Inferior parietal cortex (tissue), 1 donor: ENCODE measurements around the gene KCNH1.

Experiments used
- DNase-seq: peaks from one replicate; pipeline ENCODE4 v3.0.0-alpha.2; 2016; ENCODE audit errors: extremely low spot score

The KCNH1 gene

DNA sequence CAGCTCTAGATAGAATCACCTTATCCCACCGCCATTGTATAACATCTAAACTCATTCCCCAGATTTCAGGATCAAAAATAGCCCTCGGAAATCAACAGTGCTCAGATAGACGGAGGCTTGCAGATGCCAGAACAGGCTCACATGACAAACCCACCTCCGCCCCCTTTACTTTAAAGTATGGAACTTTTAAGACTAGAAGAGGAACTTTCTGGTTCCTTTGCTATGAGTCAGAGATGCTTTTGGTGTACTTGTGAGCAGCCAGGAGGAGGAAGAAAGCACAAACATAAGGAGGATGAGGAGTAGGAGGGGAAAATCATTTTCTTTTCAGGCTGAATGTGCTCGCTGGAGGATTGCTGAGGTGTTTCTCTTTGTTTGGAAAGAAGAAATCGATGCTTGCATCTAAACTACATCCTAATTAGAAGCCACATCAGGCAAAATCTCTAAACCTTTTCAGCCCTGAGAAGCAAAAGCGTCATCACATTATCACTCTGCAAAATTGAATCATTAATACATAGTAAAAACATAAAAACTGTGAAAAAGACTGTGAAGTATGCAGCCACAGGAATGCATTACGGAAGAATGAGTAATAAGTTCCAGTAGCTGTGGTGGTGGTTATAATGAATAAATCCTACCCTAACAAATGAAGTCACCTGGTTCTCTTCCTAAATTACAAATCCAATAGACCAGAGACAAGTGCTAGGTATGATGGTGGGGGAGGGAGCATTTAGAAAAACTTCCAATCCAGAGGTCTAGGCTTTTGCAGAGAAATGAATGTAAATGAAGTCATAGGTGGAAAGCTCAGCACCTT lies 251.3 kb downstream of the KCNH1 start:
- peak; percentile 47 for DNase-seq

GRCh38 chr1:210878564-210878963 lies 255.4 kb downstream of the KCNH1 start:
- DNase-seq = no peak

- no peak for DNase-seq
Observed at GRCh38 chr1:210876275-210876674, 257.7 kb downstream of the KCNH1 start.

GRCh38 chr1:210866532-210866931 lies 267.4 kb downstream of the KCNH1 start:
- no peak for DNase-seq

DNA sequence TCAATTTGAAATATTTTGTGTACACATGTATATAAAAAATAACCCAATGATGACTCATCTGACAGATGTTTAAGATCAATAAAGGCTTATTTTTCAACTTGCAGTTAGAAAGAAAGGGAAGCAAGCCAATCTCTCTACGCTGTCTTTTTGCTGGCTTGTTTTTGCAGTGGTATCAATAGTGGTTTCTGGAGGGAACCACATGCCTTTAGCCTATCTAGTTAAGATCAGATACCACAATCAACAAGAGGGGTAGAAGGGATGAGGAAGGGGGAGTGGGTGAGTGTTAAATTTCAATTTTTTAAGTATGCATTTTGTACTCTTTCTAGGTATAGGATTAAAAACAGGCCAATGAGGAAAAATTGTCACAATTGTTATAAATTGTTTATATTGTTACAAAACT lies 276.2 kb downstream of the KCNH1 start:
- DNase-seq = no peak

- DNase-seq = no peak
Observed at GRCh38 chr1:210857146-210857663, 276.7 kb downstream of the KCNH1 start.

- DNase-seq = no peak
Observed at GRCh38 chr1:210855440-210855839, 278.5 kb downstream of the KCNH1 start.

GRCh38 chr1:210853276-210853675 lies 280.7 kb downstream of the KCNH1 start:
- no peak for DNase-seq

DNA sequence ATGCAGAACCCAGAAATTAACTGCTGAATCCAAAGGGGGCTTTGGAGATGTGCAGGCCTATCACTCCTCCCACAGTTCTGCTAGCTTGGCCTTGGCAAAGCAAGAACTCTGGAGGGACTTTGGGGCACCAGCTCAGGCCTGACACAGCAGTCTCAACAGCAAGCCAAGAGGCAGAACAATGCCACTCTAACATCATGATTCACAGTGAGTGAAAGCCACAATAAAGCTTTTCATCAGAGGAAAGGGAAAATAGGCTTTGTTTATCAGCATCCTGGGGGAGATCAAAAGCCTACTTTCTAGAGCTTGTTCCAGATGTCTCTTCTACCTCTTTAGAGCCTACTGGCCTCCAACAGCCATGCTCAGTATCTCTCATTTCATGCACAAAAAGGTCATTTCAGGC lies 283.4 kb downstream of the KCNH1 start:
- peak; percentile 87 for DNase-seq

DNA sequence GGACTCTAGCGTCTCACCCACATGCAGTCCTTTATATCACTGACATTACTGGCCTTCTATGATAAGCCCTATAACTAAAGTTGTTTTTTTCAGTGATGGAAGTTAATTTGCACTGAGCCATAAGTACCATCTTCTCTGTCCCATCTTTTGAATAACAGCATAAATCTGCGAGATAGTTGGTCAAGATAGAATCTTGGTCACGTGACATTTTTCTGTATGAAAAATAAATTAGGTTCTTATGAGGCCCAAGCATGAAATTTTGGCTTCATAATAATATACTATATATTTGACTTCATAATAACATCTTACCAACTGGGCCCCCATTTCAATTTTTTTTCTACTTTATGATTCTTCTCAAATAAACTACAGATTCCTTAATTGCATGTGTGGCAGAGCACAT lies 285.5 kb downstream of the KCNH1 start:
- DNase-seq = no peak

DNA sequence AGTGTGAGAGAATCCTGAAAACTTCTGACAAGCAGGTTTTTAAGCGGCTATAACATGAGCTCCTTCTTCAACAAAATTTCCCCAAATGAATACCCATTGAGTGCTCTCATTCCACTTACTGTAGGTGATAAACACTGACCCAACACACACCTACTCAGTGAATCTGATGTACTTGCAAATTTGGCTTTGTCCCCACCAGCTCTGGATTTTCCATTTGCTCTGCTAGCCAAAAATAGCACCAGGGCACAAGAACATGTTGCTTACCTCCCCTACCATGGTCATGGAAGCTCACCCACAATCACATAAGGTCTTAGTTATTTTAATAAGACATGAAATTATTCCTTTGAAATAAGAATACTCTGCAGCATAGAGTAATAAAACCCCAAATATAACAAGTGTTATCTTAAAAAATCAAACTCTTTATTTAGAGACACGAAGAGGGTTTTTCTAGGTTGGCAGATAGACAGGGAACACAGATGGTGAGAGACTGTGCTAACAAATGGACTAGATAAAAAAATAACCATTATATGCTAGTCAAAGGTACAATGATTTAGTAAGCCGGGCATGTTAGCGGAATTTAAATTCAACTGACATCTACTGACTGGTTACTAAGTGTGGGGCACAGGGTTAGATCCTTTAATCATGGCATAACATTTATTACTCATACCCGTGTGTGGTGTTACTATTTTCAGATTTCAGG lies 291.9 kb downstream of the KCNH1 start:
- no peak for DNase-seq

GRCh38 chr1:210830034-210831028 lies 303.6 kb downstream of the KCNH1 start:
- DNase-seq = no peak

DNA sequence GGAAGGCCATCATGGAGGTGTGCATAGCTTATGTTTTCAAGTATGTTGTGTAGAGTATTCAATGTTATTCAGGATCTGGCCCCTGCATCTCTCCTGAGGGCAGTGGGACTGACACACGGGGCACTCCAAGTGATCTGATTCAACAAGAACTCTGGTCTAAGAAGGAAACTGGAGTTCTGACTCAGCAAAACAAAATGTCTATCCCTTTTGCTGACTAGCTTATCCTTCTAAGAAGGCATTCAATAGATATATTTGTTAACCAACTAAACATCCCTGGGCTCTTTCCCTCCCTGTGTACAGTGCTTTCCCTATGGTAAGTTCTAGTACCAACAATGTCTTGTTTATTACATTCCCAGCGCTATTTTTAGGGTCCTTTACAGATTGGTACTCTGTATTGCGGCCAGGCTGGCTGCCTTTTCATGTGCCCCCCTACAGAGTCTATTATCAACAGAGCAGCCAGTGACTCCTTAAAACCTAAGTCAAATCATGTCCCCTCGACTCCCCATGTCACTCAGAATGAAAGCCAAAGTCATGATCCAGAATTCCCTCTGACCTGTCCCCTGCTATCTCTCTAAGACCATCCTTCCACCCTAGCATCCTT lies 304.9 kb downstream of the KCNH1 start:
- DNase-seq = no peak

- no peak for DNase-seq
Observed at GRCh38 chr1:210827481-210827880, 306.5 kb downstream of the KCNH1 start.

- no peak for DNase-seq
Observed at GRCh38 chr1:210826686-210827085, 307.3 kb downstream of the KCNH1 start.

DNA sequence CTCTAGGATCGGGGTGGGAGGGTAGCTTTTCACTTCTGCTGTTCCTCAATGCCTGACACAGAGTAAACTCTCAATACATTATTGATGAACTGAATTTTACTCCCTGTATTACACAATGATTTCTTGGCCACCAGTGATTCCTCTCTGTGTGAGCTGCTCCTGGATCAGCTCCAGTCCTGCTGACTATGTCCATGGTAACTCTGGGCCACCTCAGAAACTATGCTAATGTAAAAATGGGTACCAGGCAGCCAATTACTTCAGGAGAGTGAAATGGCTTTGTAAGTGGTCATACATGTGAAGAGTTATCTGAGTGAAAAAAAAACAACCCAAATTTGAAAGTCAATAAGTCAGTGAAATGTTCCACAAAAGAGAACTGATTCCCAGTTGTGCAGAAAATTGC lies 311.0 kb downstream of the KCNH1 start:
- DNase-seq = no peak

DNA sequence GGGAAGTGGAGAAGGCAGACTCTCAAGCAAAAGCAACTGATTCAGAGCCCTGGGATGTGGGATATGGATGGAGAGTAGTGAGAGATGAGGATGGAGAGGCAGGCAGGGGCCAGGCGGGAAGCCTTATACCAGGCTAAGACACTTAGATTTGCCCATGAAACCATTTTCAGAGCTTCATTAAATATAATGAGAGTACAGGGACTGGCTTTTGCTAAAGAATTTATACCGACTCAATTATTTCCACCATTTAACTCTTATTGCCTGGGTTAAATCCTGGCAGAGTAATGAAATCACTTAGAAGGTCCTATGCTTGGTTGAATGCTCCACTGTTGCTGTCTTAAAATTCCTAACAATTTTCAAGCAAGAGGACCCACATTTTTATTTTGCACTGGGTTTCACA lies 311.7 kb downstream of the KCNH1 start:
- no peak for DNase-seq

DNA sequence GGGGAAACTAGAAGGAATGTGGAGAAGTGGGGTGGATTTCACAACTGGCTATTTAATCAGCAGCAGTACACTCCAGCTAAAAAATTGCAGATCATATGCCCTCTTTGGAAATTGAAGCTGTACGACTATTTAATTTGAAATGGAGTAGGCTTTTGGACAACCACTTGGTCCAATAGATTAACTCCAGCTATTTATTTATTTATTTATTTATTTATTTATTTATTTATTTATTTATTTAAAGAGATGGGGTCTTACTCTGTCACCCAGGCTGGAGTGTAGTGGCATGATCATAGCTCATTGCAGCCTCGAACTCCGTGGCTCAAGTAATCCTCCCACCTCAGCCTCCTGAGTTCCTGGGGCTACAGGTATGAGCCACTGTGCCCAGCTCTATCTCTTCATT lies 312.3 kb downstream of the KCNH1 start:
- no peak for DNase-seq

- no peak for DNase-seq
Observed at GRCh38 chr1:210819266-210819665, 314.7 kb downstream of the KCNH1 start.

DNA sequence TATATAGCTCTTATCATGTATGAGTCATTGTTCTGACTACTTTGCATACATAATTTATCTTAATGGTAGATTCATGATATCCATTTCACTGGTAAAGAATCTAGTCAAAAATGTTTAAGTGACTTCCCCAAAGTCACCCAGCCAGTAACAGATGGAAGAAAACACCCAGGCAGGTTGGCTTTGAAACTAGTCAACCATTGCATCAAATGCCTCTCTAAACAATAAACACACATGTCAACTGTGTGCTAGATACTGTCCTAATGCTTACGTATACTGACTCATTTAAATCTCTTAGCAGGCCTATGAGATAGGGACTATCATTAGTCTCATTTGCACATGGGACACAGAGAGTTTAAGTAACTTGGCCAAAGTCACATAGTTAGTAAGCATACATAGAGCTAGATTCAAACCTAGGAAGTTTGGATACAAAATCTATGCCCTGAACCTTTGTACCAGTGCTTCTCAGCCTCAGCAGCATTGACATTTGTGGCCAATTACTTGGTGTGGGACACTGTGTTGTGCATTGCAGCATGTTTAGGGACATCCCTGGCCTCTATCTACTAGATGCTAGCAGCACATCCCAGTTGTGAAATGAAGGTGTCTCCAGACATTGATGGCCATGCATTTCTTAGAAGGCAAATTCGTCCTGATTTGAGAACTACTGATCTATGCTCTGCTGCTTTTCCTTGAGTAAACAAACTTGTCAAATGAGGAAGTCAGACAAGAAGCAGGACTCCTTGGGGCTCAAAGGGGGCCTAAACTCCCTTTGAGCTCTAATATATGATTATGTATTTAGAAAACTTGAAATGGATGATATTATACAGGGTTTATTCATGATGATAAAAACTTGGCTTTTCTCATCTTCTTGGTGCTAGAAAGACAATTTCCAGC lies 316.3 kb downstream of the KCNH1 start:
- DNase-seq = no peak
